Globus pallidus (tissue), 1 donor: Measurements from ENCODE around the gene CSPG4.
"Not testable (repeated sequence)": the region's sequence is repeated elsewhere in the genome, so short reads cannot be mapped to it uniquely, and the experiment has no call there.

Source experiments
- DNase-seq: peaks from one replicate; pipeline ENCODE4 v3.0.0-alpha.2; 2015; ENCODE audit warnings: low spot score

Gene CSPG4

DNA sequence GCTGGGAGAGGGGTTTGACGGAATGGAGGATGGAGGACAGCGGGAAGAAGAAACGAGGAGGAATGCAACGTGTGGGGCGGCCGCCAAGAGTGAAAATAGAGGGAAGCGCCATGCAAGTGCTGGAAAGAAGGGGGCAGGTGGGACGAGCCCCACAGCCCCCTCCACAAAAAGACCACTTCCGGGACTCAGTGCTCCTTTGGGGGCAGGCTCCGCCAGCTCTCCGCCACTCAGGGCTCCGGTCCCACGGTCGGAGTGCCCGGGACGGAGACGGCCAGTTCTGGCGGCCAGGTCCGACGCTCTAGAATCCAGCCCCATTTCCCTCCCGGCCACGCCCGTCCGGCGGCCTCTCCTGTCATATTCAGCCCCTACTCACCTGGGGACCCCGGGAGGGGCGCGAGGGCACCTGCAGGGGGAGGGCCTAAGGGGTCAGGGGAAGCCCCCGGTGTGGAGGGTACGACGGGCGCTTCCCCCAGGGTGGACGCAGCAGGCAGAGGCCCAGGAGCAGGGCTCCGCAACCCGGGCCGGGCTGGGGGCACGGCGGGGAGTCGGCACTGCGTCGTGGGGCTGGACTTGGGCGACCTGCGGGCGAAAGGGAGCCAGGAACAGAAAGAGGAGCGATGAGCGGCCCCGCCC, 25.5 kb upstream of the CSPG4 start:
- DNase-seq = no peak

GRCh38 chr15:75737116-75738013, 24.7 kb upstream of the CSPG4 start:
- DNase-seq = not testable (repeated sequence)

- no peak for DNase-seq
Measured at GRCh38 chr15:75736256-75736655, 23.6 kb upstream of the CSPG4 start.

DNA sequence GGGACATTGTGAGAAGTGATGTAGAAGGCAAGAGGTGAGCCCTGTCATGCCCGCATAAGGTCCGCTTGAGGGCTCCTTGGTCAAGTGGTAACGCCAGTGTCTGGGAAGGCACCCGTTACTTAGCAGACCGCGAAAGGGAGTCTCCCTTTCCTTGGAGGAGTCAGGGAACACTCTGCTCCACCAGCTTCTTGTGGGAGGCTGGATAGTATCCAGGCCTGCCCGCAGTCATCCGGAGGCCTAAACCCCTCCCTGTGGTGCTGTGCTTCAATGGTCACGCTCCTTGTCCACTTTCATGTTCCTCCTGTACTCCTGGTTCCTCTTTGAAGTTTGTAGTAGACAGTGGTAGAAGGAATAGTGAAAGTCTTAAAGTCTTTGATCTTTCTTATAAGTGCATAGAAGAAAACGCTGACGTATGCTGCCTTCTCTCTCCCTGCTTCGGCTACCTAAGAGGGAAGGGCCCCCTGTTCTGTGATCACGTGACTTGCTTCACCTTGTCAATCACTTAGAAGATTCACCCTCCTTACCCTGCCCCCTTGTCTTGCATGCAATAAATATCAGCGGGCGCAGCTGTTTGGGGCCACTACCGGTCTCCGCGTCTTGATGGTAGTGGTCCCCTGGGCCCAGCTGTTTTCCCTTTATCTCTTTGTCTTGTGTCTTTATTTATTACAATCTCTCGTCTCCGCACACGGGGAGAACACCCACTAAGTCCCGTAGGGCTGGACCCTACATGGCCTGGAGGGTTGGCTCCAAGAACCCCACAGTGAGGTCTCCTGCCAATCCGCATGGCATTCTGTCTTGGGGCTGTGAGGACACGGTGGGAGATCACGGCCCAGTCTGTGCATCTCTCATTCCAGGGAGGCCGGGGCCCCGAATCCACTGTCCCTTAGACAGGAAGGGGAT, 22.5 kb upstream of the CSPG4 start:
- not testable (repeated sequence) for DNase-seq

- no peak for DNase-seq
Measured at GRCh38 chr15:75733761-75734651, 21.4 kb upstream of the CSPG4 start.

GRCh38 chr15:75732809-75733451, 20.3 kb upstream of the CSPG4 start:
- DNase-seq = peak; percentile 32

DNA sequence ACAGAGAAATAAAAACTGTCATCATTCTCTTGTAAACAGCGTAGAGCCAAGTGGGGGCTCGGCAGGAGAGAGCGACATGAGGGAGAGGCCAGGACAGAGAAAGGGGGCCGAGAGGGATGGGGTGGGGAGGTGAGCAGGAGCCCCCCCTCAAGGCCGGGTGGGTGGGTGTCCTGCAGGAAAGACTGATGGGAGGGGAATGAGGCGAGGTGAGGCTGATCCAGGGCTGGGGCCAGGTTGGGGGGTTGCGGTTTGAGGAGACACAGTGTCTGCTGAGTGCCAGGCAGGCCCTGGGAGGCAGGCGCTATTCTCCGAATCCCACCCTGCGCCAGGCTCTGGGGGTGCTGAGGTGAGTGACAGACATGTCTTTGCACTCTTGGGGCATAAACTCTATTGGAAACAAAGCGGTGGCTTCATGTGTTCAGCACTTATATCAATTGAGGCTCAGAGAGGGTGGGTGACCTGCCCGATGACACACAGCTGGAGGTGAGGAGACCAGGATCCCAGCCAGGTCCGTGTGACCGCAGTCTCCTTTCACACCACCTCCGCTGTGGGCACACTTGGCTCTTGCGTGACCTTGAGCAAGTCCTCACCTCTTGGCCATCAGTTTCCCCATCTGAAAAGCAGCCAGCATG, 19.6 kb upstream of the CSPG4 start:
- DNase-seq = no peak

DNA sequence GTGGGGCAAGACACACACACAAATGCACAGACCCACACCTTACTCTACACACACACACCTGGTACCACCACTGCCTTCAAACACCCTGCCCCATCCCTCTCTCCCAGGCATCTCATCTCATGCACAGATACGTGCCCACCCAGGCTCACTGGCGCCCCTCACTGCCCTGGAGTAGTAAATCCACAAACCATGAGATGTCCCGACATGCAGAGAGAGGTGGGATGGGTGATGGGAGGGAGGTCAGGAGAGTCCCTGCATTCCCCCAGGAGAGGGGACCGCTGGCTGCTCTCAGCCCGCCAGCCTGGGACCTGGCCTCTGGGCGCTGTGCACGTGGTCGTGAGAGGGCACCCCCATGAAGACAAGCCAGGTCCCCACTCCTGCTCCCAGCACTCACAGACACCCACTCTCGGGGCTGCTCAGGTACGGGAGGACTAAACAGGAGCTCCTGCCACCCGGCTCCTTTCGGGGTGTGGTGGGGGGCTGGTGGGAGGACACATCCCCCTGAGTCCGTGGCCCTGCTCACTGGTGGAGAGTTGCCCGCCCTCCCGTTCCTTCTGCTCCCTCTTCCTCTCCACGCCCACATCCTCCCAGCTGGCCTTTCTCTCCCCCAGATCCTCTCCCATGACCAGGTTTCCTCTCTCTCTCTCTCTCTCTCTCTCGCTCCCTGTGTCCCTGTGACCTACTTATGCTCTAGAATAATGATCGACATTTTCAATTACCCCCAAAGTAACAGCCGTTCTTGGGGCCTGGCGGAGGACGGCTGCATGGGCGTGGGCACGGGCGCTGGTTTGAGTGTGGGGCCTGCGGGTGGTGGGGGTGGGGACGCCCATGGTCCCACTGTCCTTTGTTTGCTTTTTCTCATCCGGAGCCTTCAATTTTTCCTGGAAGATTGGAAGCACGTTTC, 18.9 kb upstream of the CSPG4 start:
- no peak for DNase-seq

DNA sequence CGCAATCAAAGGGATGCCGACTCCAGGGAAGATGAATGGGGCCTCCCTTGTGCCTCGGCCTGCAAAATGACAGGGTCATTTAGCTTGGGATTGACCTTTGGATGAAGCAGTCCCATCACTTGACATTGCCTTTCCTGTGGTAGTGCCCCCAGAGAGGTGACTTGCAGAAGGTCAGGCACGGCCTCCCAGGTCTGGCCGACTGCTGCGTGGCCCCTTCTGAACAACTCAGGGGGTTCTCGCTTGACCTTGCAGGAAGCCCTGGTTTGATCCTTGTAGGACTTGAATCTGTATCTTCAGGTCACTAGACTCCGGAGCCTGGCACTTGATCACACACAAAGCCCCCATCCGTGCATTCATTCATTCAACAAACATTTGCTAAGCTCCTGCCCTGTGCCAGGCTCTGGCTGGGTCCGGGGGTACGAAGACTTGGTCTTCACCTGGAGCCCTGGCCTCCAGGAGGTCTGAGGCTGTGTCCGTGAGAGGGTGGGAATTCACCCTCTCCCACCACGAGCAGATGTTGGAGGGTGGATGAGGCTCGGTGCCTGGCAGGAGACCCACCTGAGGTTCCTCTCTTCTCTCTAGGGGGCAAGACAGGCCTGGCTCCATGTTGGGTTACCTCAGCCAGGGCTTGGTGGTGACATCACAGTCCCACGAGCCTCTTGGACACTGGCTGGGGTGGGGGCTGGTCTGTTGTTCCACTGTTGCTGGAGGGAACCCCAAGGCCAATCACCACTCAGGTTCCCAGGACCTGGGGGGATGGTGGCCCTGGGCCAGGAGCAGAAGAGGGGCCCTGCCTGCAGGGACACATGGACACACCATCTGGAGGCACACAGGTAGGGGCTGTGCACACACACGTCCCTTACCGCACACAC, 18.0 kb upstream of the CSPG4 start:
- not testable (repeated sequence) for DNase-seq

DNA sequence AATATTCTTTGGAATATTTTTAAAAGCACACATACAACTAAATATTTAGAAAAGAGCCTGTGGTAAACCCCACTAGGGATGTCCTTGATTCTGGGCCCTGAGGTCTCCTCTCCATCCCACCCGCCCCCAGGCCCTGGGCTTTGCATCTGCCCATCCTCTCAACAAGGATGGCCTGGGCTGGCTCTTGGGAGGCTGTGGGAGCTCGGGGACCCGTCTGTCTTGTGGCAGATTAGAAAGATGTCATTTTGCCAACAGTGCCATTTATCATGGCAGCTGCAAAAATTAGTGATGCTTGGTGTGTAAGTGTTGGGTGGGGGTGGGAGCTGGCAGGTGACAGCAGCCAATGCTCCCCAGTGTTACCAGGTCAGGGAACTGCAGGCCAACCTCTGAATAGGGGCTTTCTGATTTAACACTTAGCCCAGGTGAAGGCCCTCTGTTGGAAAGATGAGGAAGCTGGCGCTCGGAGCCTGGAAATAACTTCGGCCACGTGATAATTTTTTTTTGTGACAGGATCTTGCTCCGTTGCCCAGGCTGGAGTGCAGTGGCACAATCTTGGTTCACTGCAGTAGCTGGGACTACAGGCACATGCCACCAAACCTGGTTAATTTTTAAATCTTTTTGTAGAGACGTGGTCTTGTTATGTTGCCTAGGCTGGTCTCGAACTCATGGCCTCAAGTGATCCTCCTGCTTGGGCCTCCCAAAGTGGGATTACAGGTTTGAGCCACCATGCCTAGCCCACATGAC, 16.9 kb upstream of the CSPG4 start:
- DNase-seq = no peak

DNA sequence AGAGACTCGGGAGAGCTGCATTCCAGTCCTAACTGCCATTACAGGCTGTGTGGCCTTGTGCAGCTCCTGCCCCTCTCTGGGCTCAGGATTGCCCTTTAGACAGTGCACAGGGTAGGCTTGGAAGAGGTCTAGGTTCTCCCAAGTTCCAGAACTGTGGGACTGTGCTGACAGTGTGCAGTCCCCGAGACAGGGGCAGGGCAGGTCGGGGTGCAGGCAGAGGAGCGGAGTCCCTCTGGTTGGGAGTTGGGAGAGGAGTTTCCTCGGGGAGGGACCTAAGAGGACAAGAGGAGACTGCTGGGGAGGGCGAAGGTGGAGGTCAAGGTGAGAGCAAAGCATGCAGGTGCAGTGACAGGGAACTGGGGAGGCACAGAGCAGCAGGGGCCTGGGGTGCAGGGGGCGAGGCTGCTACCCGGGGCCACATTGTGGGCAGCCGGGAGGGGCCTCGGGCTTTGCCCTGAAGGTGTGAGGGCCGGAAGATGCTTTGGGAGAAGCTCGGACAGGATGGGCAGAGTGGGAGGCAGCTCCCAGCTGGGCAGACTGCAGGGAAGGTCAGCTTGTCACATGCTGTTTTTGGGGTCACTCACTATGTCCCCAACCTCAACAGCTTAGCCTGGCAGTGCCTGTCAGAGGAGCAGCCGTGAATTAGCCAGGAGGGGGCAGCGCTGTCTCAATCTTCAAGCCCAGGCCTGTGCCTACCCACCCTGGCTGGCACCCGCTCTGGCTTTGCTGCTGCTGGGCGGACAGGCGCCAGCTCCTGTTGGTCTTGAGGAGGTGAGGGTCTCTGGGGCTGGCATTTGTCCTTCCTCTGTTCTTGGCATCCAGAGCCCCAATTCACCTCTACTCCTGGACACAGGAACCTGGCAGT, 15.4 kb upstream of the CSPG4 start:
- peak; percentile 54 for DNase-seq

DNA sequence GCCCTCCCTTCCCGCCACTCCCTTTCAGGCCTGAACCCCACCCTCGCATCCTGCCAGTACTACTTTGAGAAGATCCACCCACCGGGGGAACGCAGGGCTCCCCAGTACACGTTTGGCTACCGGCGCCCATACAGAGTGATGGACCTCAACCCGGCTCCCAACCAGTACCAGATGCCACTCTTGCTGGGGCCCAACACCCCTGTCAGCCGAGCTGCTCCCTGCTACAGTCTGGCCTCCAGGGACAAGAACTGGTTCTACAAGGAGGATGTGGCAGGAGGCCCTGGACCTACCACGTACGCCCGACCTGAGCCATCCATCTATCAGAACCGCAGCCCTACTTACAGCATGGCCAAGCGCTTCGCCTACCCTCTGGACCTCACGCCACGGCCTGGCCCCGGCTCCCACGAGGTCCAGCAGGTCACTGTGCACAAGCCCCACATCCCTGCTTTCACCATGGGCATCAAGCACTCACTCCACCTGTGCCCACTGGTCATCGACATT, 14.4 kb upstream of the CSPG4 start:
- no peak for DNase-seq

DNA sequence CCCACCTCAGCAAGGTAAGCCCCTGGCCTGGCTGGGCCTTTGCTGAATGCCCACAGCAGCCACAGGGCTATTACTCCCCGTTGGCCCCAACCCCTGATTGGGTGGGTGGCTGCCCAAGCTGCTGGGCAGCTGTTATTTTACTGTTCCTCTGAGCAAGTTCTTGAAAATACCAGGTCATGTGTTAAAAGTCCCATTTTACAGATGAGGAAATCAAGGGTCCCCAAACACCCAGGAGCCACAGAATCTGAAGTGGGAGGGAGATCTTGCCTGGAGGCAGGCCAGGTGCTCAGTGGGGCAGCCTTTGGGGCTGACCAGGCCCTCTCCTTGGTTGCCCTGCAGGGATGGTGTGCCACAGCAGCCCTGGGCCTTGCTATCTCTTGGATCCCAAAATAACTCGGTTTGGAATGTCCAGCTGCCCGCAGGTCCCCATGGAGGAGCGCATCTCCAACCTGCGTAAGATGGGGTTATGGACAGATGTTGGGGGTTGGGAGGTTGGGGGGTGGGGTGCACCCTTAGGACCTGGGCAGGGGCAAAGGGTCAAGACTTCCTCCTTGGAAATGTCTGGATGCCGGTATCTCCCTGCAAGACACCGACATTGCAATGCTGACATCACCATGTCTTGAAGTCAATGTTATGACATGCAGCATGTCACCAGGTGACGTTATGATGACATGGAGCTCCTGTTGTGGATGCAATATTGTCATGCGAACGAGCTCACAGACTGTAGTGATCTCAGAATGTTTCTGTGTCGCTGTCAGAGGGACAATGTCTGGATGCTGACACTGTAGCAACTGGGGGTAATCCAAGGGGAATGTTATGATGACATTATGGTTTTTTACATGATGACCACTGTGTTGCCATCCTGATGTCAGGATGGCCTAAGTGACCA, 13.3 kb upstream of the CSPG4 start:
- DNase-seq = no peak

DNA sequence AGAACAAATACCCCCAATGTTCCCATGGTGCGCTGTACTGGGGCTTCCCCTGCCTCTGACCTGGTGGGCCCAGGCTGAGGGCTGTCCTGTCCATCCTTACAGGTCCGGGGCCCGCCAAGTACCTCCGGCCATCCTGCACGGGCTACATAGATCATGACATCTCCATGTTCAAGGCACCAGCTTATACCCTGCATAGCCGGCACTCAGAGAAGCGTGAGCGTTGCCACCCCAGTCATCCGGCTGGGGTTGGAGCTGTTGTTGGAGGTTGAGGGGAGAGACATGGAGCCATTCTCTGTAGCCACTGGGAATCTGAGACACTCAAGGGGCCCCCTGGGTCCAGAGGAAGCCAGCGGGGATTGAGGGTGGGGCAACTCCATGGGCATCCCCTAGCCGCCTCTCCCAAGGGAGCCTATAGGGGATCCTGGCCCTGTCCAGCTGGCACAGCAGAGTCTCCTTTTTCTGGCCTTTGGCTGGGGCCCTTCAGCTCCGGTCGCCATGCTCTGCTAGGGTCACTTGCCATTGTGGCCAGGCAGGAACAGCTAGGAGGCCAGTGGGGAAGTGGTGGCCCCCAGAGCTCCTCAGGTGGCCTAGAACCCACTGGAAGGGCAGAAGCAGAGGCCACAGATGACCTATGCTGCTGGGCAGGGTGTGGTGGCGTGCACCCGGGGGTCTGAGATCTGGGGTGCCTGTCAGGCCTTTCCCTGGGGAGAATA, 12.5 kb upstream of the CSPG4 start:
- DNase-seq = no peak
